ENCODE data around the gene SPDYC. TPM values are rescaled to one million over a fixed set of nuclear protein-coding genes. Genes with fewer than 3 reads are reported as not detected.

Gene SPDYC
- total and polyA plus RNA-seq, 2 of the 13 experiments (the other 11 are each of a cell fraction or from before 2014, with no cell fraction given): 0.15 to 0.33 TPM

- TF ChIP-seq PAX8 (CRISPR knock-in tag; IDR thresholded peaks at IDR 0.05; ENCODE audit: borderline replicate concordance) (no peak), MYNN (CRISPR knock-in tag; IDR thresholded peaks at IDR 0.05; ENCODE audit: low read depth) (no peak), ZNF441 (CRISPR knock-in tag; IDR thresholded peaks at IDR 0.05; ENCODE audit: borderline replicate concordance) (peak; percentile 26; the same call in 1 of the 2 replicates), CREB1 (IDR thresholded peaks at IDR 0.05) (peak; percentile 31; the same call in 1 of the 2 replicates), CREB1 (CRISPR knock-in tag; IDR thresholded peaks at IDR 0.05) (no peak; the same call in 1 of the 2 replicates), ZNF20 (CRISPR knock-in tag; IDR thresholded peaks at IDR 0.05) (no peak), HOXA9 (CRISPR knock-in tag; IDR thresholded peaks at IDR 0.05; ENCODE audit: borderline replicate concordance) (no peak), SRSF4 (IDR thresholded peaks at IDR 0.05; ENCODE audit: low read depth, low read length, poor library complexity, severe bottlenecking) (no peak), ZNF878 (CRISPR knock-in tag; IDR thresholded peaks at IDR 0.05) (no peak), ZBTB7B (CRISPR knock-in tag; IDR thresholded peaks at IDR 0.05) (no peak), RFXANK (CRISPR knock-in tag; IDR thresholded peaks at IDR 0.05) (peak; percentile 82; the same call in 1 of the 2 replicates), CBX5 (CRISPR knock-in tag; IDR thresholded peaks at IDR 0.05; ENCODE audit: borderline replicate concordance) (no peak)
- TF ChIP-seq, protein P1, sequence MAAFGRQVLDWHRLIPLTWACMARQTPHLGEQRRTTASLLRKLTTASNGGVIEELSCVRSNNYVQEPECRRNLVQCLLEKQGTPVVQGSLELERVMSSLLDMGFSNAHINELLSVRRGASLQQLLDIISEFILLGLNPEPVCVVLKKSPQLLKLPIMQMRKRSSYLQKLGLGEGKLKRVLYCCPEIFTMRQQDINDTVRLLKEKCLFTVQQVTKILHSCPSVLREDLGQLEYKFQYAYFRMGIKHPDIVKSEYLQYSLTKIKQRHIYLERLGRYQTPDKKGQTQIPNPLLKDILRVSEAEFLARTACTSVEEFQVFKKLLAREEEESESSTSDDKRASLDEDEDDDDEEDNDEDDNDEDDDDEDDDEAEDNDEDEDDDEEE (CRISPR knock-in tag; IDR thresholded peaks at IDR 0.05): peak; percentile 39; the same call in 1 of the 2 replicates
- TF ChIP-seq, protein P2, sequence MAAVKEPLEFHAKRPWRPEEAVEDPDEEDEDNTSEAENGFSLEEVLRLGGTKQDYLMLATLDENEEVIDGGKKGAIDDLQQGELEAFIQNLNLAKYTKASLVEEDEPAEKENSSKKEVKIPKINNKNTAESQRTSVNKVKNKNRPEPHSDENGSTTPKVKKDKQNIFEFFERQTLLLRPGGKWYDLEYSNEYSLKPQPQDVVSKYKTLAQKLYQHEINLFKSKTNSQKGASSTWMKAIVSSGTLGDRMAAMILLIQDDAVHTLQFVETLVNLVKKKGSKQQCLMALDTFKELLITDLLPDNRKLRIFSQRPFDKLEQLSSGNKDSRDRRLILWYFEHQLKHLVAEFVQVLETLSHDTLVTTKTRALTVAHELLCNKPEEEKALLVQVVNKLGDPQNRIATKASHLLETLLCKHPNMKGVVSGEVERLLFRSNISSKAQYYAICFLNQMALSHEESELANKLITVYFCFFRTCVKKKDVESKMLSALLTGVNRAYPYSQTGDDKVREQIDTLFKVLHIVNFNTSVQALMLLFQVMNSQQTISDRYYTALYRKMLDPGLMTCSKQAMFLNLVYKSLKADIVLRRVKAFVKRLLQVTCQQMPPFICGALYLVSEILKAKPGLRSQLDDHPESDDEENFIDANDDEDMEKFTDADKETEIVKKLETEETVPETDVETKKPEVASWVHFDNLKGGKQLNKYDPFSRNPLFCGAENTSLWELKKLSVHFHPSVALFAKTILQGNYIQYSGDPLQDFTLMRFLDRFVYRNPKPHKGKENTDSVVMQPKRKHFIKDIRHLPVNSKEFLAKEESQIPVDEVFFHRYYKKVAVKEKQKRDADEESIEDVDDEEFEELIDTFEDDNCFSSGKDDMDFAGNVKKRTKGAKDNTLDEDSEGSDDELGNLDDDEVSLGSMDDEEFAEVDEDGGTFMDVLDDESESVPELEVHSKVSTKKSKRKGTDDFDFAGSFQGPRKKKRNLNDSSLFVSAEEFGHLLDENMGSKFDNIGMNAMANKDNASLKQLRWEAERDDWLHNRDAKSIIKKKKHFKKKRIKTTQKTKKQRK (IDR thresholded peaks at IDR 0.05; ENCODE audit: low read length): no peak
- TF ChIP-seq, protein P3, sequence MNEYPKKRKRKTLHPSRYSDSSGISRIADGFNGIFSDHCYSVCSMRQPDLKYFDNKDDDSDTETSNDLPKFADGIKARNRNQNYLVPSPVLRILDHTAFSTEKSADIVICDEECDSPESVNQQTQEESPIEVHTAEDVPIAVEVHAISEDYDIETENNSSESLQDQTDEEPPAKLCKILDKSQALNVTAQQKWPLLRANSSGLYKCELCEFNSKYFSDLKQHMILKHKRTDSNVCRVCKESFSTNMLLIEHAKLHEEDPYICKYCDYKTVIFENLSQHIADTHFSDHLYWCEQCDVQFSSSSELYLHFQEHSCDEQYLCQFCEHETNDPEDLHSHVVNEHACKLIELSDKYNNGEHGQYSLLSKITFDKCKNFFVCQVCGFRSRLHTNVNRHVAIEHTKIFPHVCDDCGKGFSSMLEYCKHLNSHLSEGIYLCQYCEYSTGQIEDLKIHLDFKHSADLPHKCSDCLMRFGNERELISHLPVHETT (CRISPR knock-in tag; conservative IDR thresholded peaks at IDR 0.05): no peak
- TF ChIP-seq, protein P4, sequence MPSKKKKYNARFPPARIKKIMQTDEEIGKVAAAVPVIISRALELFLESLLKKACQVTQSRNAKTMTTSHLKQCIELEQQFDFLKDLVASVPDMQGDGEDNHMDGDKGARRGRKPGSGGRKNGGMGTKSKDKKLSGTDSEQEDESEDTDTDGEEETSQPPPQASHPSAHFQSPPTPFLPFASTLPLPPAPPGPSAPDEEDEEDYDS (CRISPR knock-in tag; IDR thresholded peaks at IDR 0.05): peak; percentile 91
Measured at GRCh38 chr11:65134952-65135632, 34.9 kb upstream of the SPDYC start (continued).

Data from HepG2 (cell line).